WTC11 (cell line): ENCODE measurements around the gene U2AF2. TPM values are rescaled to one million over a fixed set of nuclear protein-coding genes. Genes with fewer than 3 reads are reported as not detected.

ENCODE experiments used
- ATAC-seq: fragments of 200-7000 bp; cut with Tn5 transposase; 2 replicates; pipeline ENCODE4 v1.10.0; 2021; ENCODE audit warnings: mild to moderate bottlenecking, moderate library complexity
- CTCF ChIA-PET: fragments of 300-600 bp; sonication (Branson Sonifier 250); formaldehyde crosslinking; loops from one replicate; lab custom pipeline; 2021; ENCODE audit warnings: antibody characterized with exemption; lab: Charles Lee
- POLR2A ChIA-PET: fragments of 350-600 bp; sonication (Branson Sonifier 250); formaldehyde crosslinking; loops from one replicate; lab custom pipeline; 2021; ENCODE audit warnings: antibody characterized with exemption; lab: Charles Lee
- DNase-seq: peaks from one replicate; pipeline ENCODE4 v3.0.0; 2021; ENCODE audit warnings: low spot score
- H3K27ac Mint-ChIP-seq: 2 replicates; pipeline ENCODE4 v1.8.0; 2021; ENCODE audit warnings: mixed read lengths
- H3K27me3 Mint-ChIP-seq: 2 replicates; pipeline ENCODE4 v1.8.0; 2021; ENCODE audit warnings: low read depth, mild to moderate bottlenecking, moderate library complexity, mixed read lengths
- H3K36me3 Mint-ChIP-seq: 2 replicates; pipeline ENCODE4 v1.8.0; 2021; ENCODE audit warnings: mixed read lengths
- H3K4me1 Mint-ChIP-seq: 2 replicates; pipeline ENCODE4 v1.8.0; 2022; ENCODE audit warnings: mixed read lengths
- H3K4me3 Mint-ChIP-seq: 2 replicates; pipeline ENCODE4 v1.8.0; 2021; ENCODE audit warnings: mild to moderate bottlenecking, moderate library complexity, mixed read lengths
- H3K9me3 Mint-ChIP-seq: 2 replicates; pipeline ENCODE4 v1.8.0; 2021; ENCODE audit warnings: mixed read lengths
- CBFB ChIP-seq: sonication (generic); formaldehyde crosslinking; IDR thresholded peaks from 2 replicates; pipeline ENCODE4 v1.8.1; 2022; ENCODE audit warnings: mild to moderate bottlenecking, low read depth, missing genetic modification reagents
- ELF4 ChIP-seq: sonication (generic); formaldehyde crosslinking; IDR thresholded peaks from 2 replicates; pipeline ENCODE4 v1.8.1; 2022; ENCODE audit warnings: low read depth, mild to moderate bottlenecking, moderate library complexity, missing genetic modification reagents
- NFE2L1 ChIP-seq: sonication (generic); formaldehyde crosslinking; IDR thresholded peaks from 2 replicates; pipeline ENCODE4 v1.8.1; 2023; ENCODE audit warnings: missing genetic modification reagents
- SMAD3 ChIP-seq: sonication (generic); formaldehyde crosslinking; IDR thresholded peaks from 2 replicates; pipeline ENCODE4 v1.8.0; 2022; ENCODE audit warnings: missing genetic modification reagents, mild to moderate bottlenecking, borderline replicate concordance
- TEAD1 ChIP-seq: sonication (generic); formaldehyde crosslinking; IDR thresholded peaks from 2 replicates; pipeline ENCODE4 v1.8.0; 2022; ENCODE audit warnings: mild to moderate bottlenecking, missing genetic modification reagents
- TEAD4 ChIP-seq: sonication (generic); formaldehyde crosslinking; IDR thresholded peaks from 2 replicates; pipeline ENCODE4 v1.8.0; 2022; ENCODE audit warnings: mild to moderate bottlenecking, missing genetic modification reagents
- ZNF423 ChIP-seq: fragments of 250-450 bp; sonication (Bioruptor Pico); IDR thresholded peaks from 2 replicates; pipeline ENCODE4 v2.1.2; 2022; ENCODE audit warnings: mild to moderate bottlenecking, moderate library complexity
- ZNF671 ChIP-seq: fragments of 250-450 bp; sonication (Bioruptor Pico); IDR thresholded peaks from 2 replicates; pipeline ENCODE4 v1.8.0; 2021; ENCODE audit warnings: mild to moderate bottlenecking
- total RNA-seq: library from RNA; stranded (reverse); gene quantifications from 3 replicates; pipeline ENCODE4 v1.2.3, GENCODE V29; 2021
- TF ChIP-seq, protein P1 (sequence below): sonication (generic); formaldehyde crosslinking; IDR thresholded peaks from 2 replicates; pipeline ENCODE4 v1.8.0; 2023; ENCODE audit warnings: missing genetic modification reagents
- TF ChIP-seq, protein P2 (sequence below): sonication (generic); formaldehyde crosslinking; IDR thresholded peaks from 2 replicates; pipeline ENCODE4 v1.8.0; 2022; ENCODE audit warnings: mild to moderate bottlenecking, missing genetic modification reagents
- TF ChIP-seq, protein P3 (sequence below): sonication (generic); formaldehyde crosslinking; IDR thresholded peaks from 2 replicates; pipeline ENCODE4 v1.8.0; 2023; ENCODE audit warnings: missing genetic modification reagents, mild to moderate bottlenecking, borderline replicate concordance
- TF ChIP-seq, protein P4 (sequence below): sonication (generic); formaldehyde crosslinking; IDR thresholded peaks from 2 replicates; pipeline ENCODE4 v1.8.1; 2023; ENCODE audit warnings: mild to moderate bottlenecking, missing genetic modification reagents, borderline replicate concordance
- TF ChIP-seq, protein P5 (sequence below): fragments of 250-450 bp; sonication (Bioruptor Pico); IDR thresholded peaks from 2 replicates; pipeline ENCODE4 v1.8.0; 2021; ENCODE audit warnings: mild to moderate bottlenecking
- TF ChIP-seq, protein P6 (sequence below): sonication (generic); formaldehyde crosslinking; IDR thresholded peaks from 2 replicates; pipeline ENCODE4 v1.8.0; 2022; ENCODE audit warnings: mild to moderate bottlenecking, missing genetic modification reagents
- TF ChIP-seq, protein P7 (sequence below): sonication (generic); formaldehyde crosslinking; IDR thresholded peaks from 2 replicates; pipeline ENCODE4 v1.8.0; 2022; ENCODE audit warnings: mild to moderate bottlenecking, missing genetic modification reagents
- TF ChIP-seq, protein P8 (sequence below): sonication (generic); formaldehyde crosslinking; IDR thresholded peaks from 2 replicates; pipeline ENCODE4 v1.8.1; 2023; ENCODE audit warnings: mild to moderate bottlenecking, missing genetic modification reagents

U2AF2 gene
- total RNA-seq, 1 experiment from 2014 or later = 302 TPM

DNA sequence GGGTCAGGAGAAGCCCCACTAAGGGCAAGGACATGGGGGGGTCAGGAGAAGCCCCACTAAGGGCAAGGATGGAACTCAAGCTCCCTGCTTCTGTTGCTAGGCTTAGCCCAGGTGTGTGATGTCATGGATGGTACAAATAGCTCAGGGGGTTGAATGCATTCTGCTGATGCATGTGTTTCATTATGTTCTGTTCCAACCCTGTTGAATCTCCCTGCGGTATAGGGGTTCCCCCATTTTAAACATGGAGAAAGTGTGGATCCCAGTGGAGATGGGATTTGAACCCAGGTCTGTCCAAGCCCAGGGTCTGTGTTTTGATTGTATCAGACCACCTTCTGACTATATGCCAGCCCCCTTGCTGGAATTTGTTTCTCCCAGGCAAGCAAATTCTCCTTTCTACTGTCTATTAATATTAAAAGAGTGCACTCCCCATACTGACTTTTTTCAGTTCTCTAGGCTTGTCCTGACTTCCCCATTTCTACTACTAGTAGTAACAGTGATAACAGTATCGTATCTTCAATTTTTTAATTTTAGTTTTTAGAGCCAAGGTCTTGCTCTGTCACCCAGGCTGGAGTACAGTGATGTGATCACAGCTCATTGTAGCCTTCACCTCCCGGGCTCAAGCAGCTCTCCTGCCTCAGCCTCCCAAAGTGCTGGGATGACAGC is 42.7 kb upstream of the U2AF2 start (continued):
- TF ChIP-seq NFE2L1 (CRISPR knock-in tag) (no peak), SMAD3 (CRISPR knock-in tag) (no peak)
- TF ChIP-seq, protein P1, sequence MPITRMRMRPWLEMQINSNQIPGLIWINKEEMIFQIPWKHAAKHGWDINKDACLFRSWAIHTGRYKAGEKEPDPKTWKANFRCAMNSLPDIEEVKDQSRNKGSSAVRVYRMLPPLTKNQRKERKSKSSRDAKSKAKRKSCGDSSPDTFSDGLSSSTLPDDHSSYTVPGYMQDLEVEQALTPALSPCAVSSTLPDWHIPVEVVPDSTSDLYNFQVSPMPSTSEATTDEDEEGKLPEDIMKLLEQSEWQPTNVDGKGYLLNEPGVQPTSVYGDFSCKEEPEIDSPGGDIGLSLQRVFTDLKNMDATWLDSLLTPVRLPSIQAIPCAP = no peak
- TF ChIP-seq, protein P2, sequence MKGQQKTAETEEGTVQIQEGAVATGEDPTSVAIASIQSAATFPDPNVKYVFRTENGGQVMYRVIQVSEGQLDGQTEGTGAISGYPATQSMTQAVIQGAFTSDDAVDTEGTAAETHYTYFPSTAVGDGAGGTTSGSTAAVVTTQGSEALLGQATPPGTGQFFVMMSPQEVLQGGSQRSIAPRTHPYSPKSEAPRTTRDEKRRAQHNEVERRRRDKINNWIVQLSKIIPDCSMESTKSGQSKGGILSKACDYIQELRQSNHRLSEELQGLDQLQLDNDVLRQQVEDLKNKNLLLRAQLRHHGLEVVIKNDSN (CRISPR knock-in tag) = no peak
- TF ChIP-seq, protein P3, sequence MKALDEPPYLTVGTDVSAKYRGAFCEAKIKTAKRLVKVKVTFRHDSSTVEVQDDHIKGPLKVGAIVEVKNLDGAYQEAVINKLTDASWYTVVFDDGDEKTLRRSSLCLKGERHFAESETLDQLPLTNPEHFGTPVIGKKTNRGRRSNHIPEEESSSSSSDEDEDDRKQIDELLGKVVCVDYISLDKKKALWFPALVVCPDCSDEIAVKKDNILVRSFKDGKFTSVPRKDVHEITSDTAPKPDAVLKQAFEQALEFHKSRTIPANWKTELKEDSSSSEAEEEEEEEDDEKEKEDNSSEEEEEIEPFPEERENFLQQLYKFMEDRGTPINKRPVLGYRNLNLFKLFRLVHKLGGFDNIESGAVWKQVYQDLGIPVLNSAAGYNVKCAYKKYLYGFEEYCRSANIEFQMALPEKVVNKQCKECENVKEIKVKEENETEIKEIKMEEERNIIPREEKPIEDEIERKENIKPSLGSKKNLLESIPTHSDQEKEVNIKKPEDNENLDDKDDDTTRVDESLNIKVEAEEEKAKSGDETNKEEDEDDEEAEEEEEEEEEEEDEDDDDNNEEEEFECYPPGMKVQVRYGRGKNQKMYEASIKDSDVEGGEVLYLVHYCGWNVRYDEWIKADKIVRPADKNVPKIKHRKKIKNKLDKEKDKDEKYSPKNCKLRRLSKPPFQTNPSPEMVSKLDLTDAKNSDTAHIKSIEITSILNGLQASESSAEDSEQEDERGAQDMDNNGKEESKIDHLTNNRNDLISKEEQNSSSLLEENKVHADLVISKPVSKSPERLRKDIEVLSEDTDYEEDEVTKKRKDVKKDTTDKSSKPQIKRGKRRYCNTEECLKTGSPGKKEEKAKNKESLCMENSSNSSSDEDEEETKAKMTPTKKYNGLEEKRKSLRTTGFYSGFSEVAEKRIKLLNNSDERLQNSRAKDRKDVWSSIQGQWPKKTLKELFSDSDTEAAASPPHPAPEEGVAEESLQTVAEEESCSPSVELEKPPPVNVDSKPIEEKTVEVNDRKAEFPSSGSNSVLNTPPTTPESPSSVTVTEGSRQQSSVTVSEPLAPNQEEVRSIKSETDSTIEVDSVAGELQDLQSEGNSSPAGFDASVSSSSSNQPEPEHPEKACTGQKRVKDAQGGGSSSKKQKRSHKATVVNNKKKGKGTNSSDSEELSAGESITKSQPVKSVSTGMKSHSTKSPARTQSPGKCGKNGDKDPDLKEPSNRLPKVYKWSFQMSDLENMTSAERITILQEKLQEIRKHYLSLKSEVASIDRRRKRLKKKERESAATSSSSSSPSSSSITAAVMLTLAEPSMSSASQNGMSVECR (CRISPR knock-in tag) = no peak

DNA sequence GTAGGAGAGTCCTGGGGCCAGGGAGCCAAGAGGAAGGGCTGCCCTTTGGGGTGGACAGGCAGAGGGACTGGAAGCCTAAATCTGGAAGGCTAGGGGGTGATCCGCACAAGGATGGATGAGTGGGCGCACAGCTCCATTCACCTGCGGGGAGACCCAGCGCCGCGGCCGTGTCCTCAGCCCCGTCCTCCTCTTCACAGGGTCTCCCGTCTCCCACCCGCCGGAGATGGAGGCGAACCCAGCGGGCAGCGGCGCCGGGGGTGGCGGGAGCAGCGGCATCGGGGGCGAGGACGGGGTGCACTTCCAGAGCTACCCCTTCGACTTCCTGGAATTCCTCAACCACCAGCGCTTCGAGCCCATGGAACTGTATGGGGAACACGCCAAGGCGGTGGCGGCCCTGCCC is 41.4 kb upstream of the U2AF2 start:
- no peak overlapping the region for H3K4me3 Mint-ChIP-seq
- ChIA-PET POLR2A (interaction anchor here (1.0 kb wide), 1 partner anchor 9 kb away, joined by 4 read pairs; no protein-coding TSS in a partner anchor), CTCF (interaction anchor here (1.2 kb wide), 1 partner anchor 9 kb away, joined by 4 read pairs; the partner anchor contains the start of gene ZNF865)
- H3K9me3 Mint-ChIP-seq = no peaks in the 10 kb centered on the region
- peaks cover 21% of the 10 kb centered on the region for H3K36me3 Mint-ChIP-seq
- no peak overlapping the region for H3K27ac Mint-ChIP-seq
- no peak for DNase-seq
- 0 out of 2 replicates have a peak, but pooled peaks cover 3% of the 10 kb centered on the region for H3K4me1 Mint-ChIP-seq
- no peaks in the 10 kb centered on the region; the same call in 1 of the 2 replicates for H3K27me3 Mint-ChIP-seq
- TF ChIP-seq, protein P4, sequence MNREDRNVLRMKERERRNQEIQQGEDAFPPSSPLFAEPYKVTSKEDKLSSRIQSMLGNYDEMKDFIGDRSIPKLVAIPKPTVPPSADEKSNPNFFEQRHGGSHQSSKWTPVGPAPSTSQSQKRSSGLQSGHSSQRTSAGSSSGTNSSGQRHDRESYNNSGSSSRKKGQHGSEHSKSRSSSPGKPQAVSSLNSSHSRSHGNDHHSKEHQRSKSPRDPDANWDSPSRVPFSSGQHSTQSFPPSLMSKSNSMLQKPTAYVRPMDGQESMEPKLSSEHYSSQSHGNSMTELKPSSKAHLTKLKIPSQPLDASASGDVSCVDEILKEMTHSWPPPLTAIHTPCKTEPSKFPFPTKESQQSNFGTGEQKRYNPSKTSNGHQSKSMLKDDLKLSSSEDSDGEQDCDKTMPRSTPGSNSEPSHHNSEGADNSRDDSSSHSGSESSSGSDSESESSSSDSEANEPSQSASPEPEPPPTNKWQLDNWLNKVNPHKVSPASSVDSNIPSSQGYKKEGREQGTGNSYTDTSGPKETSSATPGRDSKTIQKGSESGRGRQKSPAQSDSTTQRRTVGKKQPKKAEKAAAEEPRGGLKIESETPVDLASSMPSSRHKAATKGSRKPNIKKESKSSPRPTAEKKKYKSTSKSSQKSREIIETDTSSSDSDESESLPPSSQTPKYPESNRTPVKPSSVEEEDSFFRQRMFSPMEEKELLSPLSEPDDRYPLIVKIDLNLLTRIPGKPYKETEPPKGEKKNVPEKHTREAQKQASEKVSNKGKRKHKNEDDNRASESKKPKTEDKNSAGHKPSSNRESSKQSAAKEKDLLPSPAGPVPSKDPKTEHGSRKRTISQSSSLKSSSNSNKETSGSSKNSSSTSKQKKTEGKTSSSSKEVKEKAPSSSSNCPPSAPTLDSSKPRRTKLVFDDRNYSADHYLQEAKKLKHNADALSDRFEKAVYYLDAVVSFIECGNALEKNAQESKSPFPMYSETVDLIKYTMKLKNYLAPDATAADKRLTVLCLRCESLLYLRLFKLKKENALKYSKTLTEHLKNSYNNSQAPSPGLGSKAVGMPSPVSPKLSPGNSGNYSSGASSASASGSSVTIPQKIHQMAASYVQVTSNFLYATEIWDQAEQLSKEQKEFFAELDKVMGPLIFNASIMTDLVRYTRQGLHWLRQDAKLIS (CRISPR knock-in tag) = no peak
- TF ChIP-seq, protein P5, sequence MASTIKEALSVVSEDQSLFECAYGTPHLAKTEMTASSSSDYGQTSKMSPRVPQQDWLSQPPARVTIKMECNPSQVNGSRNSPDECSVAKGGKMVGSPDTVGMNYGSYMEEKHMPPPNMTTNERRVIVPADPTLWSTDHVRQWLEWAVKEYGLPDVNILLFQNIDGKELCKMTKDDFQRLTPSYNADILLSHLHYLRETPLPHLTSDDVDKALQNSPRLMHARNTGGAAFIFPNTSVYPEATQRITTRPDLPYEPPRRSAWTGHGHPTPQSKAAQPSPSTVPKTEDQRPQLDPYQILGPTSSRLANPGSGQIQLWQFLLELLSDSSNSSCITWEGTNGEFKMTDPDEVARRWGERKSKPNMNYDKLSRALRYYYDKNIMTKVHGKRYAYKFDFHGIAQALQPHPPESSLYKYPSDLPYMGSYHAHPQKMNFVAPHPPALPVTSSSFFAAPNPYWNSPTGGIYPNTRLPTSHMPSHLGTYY (CRISPR knock-in tag) = no peak
- TF ChIP-seq TEAD1 (CRISPR knock-in tag) = no peak
- TF ChIP-seq TEAD4 = no peak
- TF ChIP-seq ZNF671 = no peak
- no peak for TF ChIP-seq ZNF423 (CRISPR knock-in tag)
- TF ChIP-seq, protein P6, sequence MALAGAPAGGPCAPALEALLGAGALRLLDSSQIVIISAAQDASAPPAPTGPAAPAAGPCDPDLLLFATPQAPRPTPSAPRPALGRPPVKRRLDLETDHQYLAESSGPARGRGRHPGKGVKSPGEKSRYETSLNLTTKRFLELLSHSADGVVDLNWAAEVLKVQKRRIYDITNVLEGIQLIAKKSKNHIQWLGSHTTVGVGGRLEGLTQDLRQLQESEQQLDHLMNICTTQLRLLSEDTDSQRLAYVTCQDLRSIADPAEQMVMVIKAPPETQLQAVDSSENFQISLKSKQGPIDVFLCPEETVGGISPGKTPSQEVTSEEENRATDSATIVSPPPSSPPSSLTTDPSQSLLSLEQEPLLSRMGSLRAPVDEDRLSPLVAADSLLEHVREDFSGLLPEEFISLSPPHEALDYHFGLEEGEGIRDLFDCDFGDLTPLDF (CRISPR knock-in tag) = no peak
- TF ChIP-seq, protein P7, sequence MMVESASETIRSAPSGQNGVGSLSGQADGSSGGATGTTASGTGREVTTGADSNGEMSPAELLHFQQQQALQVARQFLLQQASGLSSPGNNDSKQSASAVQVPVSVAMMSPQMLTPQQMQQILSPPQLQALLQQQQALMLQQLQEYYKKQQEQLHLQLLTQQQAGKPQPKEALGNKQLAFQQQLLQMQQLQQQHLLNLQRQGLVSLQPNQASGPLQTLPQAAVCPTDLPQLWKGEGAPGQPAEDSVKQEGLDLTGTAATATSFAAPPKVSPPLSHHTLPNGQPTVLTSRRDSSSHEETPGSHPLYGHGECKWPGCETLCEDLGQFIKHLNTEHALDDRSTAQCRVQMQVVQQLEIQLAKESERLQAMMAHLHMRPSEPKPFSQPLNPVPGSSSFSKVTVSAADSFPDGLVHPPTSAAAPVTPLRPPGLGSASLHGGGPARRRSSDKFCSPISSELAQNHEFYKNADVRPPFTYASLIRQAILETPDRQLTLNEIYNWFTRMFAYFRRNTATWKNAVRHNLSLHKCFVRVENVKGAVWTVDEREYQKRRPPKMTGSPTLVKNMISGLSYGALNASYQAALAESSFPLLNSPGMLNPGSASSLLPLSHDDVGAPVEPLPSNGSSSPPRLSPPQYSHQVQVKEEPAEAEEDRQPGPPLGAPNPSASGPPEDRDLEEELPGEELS (CRISPR knock-in tag) = no peak
- no peak for TF ChIP-seq CBFB (CRISPR knock-in tag)
- TF ChIP-seq, protein P1 = no peak
- TF ChIP-seq, protein P8, sequence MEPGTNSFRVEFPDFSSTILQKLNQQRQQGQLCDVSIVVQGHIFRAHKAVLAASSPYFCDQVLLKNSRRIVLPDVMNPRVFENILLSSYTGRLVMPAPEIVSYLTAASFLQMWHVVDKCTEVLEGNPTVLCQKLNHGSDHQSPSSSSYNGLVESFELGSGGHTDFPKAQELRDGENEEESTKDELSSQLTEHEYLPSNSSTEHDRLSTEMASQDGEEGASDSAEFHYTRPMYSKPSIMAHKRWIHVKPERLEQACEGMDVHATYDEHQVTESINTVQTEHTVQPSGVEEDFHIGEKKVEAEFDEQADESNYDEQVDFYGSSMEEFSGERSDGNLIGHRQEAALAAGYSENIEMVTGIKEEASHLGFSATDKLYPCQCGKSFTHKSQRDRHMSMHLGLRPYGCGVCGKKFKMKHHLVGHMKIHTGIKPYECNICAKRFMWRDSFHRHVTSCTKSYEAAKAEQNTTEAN (CRISPR knock-in tag) = no peak
- no peak for TF ChIP-seq ELF4 (CRISPR knock-in tag)
- ATAC-seq = no peak
